PC-9 (cell line): ENCODE data around the gene PLEKHH3. TPM values are rescaled to one million over a fixed set of nuclear protein-coding genes. Genes with fewer than 3 reads are reported as not detected.
A peak's percentile ranks its signal among the peaks of the same experiment; 100 is the strongest.

Experiments used
- BruUV-seq: library from RNA; stranded (reverse); fragments of 400-500 nt; replicated peaks from 2 replicates; lab custom pipeline; 2021; lab: Mats Ljungman, UMichigan
- CTCF ChIA-PET: fragments of 300-600 bp; sonication (Branson Sonifier 250); formaldehyde crosslinking; loops from one replicate; lab custom pipeline; 2022; ENCODE audit warnings: antibody characterized with exemption; lab: Charles Lee
- POLR2A ChIA-PET: fragments of 300-600 bp; sonication (Branson Sonifier 250); formaldehyde crosslinking; loops from one replicate; lab custom pipeline; 2022; ENCODE audit warnings: antibody characterized with exemption; ENCODE audit not compliant: unreplicated experiment; lab: Charles Lee
- DNase-seq, 2 experiments: peaks; one replicate each; pipeline versions ENCODE4 v3.0.0 to v3.0.0-alpha.2; 2015 to 2022; ENCODE audit warnings: mixed read lengths in 1 of 2
- H2AFZ ChIP-seq: fragments of 200-600 bp; sonication (generic); 2 replicates; pipeline ENCODE4 v1.8.1; 2017; ENCODE audit warnings: antibody characterized with exemption
- H3F3A ChIP-seq: fragments of 200-600 bp; sonication (generic); 2 replicates; pipeline ENCODE4 v1.8.1; 2017; ENCODE audit warnings: antibody characterized with exemption, mild to moderate bottlenecking, low read depth; ENCODE audit not compliant: insufficient read depth
- H3K27ac ChIP-seq: fragments of 200-600 bp; sonication (generic); 2 replicates; pipeline ENCODE4 v1.6.1; 2016; ENCODE audit warnings: mixed run types
- H3K27me3 ChIP-seq: fragments of 200-600 bp; sonication (generic); 2 replicates; pipeline ENCODE4 v1.6.1; 2016; ENCODE audit warnings: low read depth, mixed run types; ENCODE audit not compliant: insufficient read depth
- H3K36me3 ChIP-seq: fragments of 200-600 bp; sonication (generic); 2 replicates; pipeline ENCODE4 v1.6.1; 2016; ENCODE audit warnings: low read depth, mixed run types
- H3K4me1 ChIP-seq: fragments of 200-600 bp; sonication (generic); replicated peaks from 2 replicates; pipeline ENCODE4 v1.6.1; 2016; ENCODE audit warnings: mixed run types; ENCODE audit not compliant: insufficient read depth
- H3K4me2 ChIP-seq: fragments of 200-600 bp; sonication (generic); 2 replicates; pipeline ENCODE4 v1.6.1; 2017; ENCODE audit warnings: mixed run types
- H3K4me3 ChIP-seq: fragments of 200-600 bp; sonication (generic); 2 replicates; pipeline ENCODE4 v1.6.1; 2016; ENCODE audit warnings: mixed run types
- H3K79me2 ChIP-seq: fragments of 200-600 bp; sonication (generic); 2 replicates; pipeline ENCODE4 v1.6.1; 2017; ENCODE audit warnings: low read depth, mixed run types
- H3K9me2 ChIP-seq: fragments of 200-600 bp; sonication (generic); 2 replicates; pipeline ENCODE4 v1.8.1; 2017; ENCODE audit warnings: mild to moderate bottlenecking; ENCODE audit not compliant: insufficient read depth
- H3K9me3 ChIP-seq: fragments of 200-600 bp; sonication (generic); 2 replicates; pipeline ENCODE4 v1.8.1; 2016; ENCODE audit warnings: low read depth; ENCODE audit not compliant: insufficient read depth
- H4K20me1 ChIP-seq: fragments of 200-600 bp; sonication (generic); 2 replicates; pipeline ENCODE4 v1.8.1; 2017; ENCODE audit not compliant: insufficient read depth
- EZH2 ChIP-seq: fragments of 200-600 bp; sonication (generic); IDR thresholded peaks from 2 replicates; pipeline ENCODE4 v1.8.0; 2017; ENCODE audit warnings: antibody characterized with exemption, low read depth
- intact Hi-C: fragments of 100-400 bp; cut with micrococcal nuclease; formaldehyde crosslinking; loops from one replicate; pipeline ENCODE4 v1.10.0; 2022; ENCODE audit not compliant: unreplicated experiment
- total RNA-seq: library from RNA; stranded (reverse); gene quantifications from 2 replicates; pipeline ENCODE4 v1.2.3, GENCODE V29; 2021
- TF ChIP-seq, protein P1 (sequence below): fragments of 200-600 bp; sonication (generic); conservative IDR thresholded peaks from 2 replicates; pipeline ENCODE4 v1.6.1; 2017; ENCODE audit warnings: mixed run types, antibody characterized with exemption, mild to moderate bottlenecking, moderate library complexity

PLEKHH3 gene
- total RNA-seq, 1 experiment from 2014 or later = 22.5 TPM

GRCh38 chr17:42679492-42680330 is 2.9 kb upstream of the PLEKHH3 start:
- Histone ChIP-seq H3K4me2 (peak overlapping the region; percentile 79), H3F3A (peaks cover 41% of the 10 kb centered on the region), H2AFZ (peak overlapping the region; percentile 93), H3K79me2 (peaks cover 20% of the 10 kb centered on the region), H3K27ac (peak overlapping the region; percentile 60), H4K20me1 (no peaks in the 10 kb centered on the region), H3K36me3 (no peaks in the 10 kb centered on the region), H3K4me3 (peak overlapping the region; percentile 65), H3K9me2 (no peaks in the 10 kb centered on the region), H3K9me3 (no peaks in the 10 kb centered on the region), H3K27me3 (no peaks in the 10 kb centered on the region), H3K4me1 (peaks cover 45% of the 10 kb centered on the region)
- DNase-seq = peak; percentile 72 to 82
- ChIA-PET CTCF (interaction anchor here (0.6 to 2.5 kb wide), 4 partner anchors 13 to 101 kb away, joined by 3 to 12 read pairs (median 6); no protein-coding TSS in a partner anchor), POLR2A (interaction anchor here (0.6 kb wide), 2 partner anchors 101 to 147 kb away, joined by 3 read pairs; no protein-coding TSS in a partner anchor)
- TF ChIP-seq, protein P1, sequence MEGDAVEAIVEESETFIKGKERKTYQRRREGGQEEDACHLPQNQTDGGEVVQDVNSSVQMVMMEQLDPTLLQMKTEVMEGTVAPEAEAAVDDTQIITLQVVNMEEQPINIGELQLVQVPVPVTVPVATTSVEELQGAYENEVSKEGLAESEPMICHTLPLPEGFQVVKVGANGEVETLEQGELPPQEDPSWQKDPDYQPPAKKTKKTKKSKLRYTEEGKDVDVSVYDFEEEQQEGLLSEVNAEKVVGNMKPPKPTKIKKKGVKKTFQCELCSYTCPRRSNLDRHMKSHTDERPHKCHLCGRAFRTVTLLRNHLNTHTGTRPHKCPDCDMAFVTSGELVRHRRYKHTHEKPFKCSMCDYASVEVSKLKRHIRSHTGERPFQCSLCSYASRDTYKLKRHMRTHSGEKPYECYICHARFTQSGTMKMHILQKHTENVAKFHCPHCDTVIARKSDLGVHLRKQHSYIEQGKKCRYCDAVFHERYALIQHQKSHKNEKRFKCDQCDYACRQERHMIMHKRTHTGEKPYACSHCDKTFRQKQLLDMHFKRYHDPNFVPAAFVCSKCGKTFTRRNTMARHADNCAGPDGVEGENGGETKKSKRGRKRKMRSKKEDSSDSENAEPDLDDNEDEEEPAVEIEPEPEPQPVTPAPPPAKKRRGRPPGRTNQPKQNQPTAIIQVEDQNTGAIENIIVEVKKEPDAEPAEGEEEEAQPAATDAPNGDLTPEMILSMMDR = peak; percentile 80
- no peak for TF ChIP-seq EZH2
- intact Hi-C loops = loop anchor here (1.0 to 5.0 kb wide), 4 partner anchors 61 to 352 kb away; partner anchors contain the start of gene CAVIN1
- BruUV-seq = no TSS peak

DNA sequence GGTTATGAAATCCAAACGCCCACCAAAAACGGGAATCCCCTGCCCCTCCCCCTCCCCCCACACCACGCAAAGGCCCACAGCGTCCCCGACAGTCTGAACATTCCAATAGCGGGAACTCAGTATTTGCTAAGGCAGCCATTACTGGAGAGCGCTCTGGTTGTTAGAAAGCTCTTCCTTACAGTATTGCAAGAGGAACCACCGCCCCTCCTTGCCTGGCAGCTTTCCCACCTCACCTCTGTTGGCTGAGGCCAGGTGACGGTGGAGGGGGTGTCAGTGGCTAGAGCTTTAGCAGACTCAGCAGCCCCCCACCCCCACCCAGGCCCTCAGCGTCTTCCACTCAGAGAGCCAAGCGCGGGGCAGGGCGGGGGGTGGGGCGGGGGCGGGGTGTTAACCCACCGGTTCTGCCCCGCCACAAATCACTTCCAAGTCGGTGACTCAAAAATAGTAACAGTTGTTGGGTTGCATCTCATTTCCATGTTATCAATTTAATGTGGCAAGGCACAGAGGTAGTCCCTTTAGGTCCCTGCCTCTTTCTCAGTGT is 2.2 kb upstream of the PLEKHH3 start:
- CTCF ChIA-PET = interaction anchor here (0.8 to 2.5 kb wide), 4 partner anchors 12 to 238 kb away, joined by 3 to 12 read pairs (median 10); no protein-coding TSS in a partner anchor
- TF ChIP-seq, protein P1 = no peak
- no peak for TF ChIP-seq EZH2
- Histone ChIP-seq H3K27ac (peak overlapping the region; percentile 61), H3K4me1 (peaks cover 52% of the 10 kb centered on the region), H3K4me2 (peak overlapping the region; percentile 79), H3K79me2 (peaks cover 23% of the 10 kb centered on the region), H3K9me3 (no peaks in the 10 kb centered on the region), H3F3A (peaks cover 45% of the 10 kb centered on the region), H4K20me1 (no peaks in the 10 kb centered on the region), H2AFZ (peak overlapping the region; percentile 93), H3K27me3 (no peaks in the 10 kb centered on the region), H3K9me2 (no peaks in the 10 kb centered on the region), H3K4me3 (peak overlapping the region; percentile 65; the same call in 1 of the 2 replicates), H3K36me3 (no peaks in the 10 kb centered on the region)
- no TSS peak for BruUV-seq
- DNase-seq = peak in 1 of 2 experiments; percentile 71
- intact Hi-C loops = loop anchor here (1.0 to 5.0 kb wide), 5 partner anchors 12 to 352 kb away; partner anchors contain the start of gene CAVIN1
- POLR2A ChIA-PET = interaction anchor here (0.6 kb wide), 3 partner anchors 70 to 147 kb away, joined by 3 to 8 read pairs (median 3); partner anchors contain the start of genes RETREG3 and TUBG1
